ENCODE measurements around the gene XYLT1.

DNA sequence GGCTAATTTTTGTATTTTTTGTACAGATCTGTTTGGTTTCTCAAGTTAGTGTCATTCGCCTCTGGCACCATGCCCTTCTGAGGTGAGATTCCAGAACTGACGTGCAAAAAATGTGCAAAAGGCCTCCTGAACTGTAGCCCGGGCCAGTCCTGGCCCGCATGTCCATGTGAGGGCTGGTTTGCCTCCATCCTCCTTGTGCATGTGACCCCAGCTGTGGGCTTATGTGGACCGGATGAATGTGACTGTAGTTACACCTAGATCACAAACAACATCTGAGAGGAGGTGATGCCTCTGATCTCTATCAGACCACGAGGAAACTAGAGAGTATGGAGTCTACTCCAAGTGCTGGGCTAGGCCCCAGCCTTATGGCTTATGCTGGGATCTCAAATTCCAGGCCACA lies 241.6 kb downstream of the XYLT1 start:
- TF ChIP-seq MAFK (IDR thresholded peaks at IDR 0.05; ENCODE audit: low read depth, low read length) (no peak), SRF (IDR thresholded peaks at IDR 0.05; ENCODE audit: low read depth, low read length) (no peak), PHF8 (conservative IDR thresholded peaks at IDR 0.05; ENCODE audit: low read depth, low read length) (no peak), YY1 (IDR thresholded peaks at IDR 0.05; ENCODE audit: low read depth, low read length) (no peak)
- TF ChIP-seq, protein P1, sequence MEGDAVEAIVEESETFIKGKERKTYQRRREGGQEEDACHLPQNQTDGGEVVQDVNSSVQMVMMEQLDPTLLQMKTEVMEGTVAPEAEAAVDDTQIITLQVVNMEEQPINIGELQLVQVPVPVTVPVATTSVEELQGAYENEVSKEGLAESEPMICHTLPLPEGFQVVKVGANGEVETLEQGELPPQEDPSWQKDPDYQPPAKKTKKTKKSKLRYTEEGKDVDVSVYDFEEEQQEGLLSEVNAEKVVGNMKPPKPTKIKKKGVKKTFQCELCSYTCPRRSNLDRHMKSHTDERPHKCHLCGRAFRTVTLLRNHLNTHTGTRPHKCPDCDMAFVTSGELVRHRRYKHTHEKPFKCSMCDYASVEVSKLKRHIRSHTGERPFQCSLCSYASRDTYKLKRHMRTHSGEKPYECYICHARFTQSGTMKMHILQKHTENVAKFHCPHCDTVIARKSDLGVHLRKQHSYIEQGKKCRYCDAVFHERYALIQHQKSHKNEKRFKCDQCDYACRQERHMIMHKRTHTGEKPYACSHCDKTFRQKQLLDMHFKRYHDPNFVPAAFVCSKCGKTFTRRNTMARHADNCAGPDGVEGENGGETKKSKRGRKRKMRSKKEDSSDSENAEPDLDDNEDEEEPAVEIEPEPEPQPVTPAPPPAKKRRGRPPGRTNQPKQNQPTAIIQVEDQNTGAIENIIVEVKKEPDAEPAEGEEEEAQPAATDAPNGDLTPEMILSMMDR (IDR thresholded peaks at IDR 0.05; ENCODE audit: control extremely low read depth in 1 of 3, insufficient read depth in 1 of 3, low read depth in 1 of 3, low read length in 3 of 3) = no peak
- TF ChIP-seq, protein P2, sequence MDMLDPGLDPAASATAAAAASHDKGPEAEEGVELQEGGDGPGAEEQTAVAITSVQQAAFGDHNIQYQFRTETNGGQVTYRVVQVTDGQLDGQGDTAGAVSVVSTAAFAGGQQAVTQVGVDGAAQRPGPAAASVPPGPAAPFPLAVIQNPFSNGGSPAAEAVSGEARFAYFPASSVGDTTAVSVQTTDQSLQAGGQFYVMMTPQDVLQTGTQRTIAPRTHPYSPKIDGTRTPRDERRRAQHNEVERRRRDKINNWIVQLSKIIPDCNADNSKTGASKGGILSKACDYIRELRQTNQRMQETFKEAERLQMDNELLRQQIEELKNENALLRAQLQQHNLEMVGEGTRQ (IDR thresholded peaks at IDR 0.05; ENCODE audit: low read length) = no peak

Measured in H1 (cell line).